ENCODE measurements around the gene KDM6A. TPM values are rescaled to one million over a fixed set of nuclear protein-coding genes. Genes with fewer than 3 reads are reported as not detected.

Gene KDM6A
- total and polyA plus RNA-seq, 2 donors (not counting 3 experiments of a cell fraction or from before 2014, with no cell fraction given) = 9.0 to 20.6 TPM

GRCh38 chrX:45068569-45068968 is 195.6 kb downstream of the KDM6A start:
- no peak overlapping the region for H3K9ac ChIP-seq (replicated peaks; ENCODE audit: extremely low read depth, insufficient read depth, low read length)
- no peaks in the 10 kb centered on the region for H3K9me1 ChIP-seq (replicated peaks; ENCODE audit: control insufficient read depth, extremely low read depth, insufficient read depth, low read length)
- ChIA-PET CTCF (interaction anchor here (1.2 to 2.5 kb wide), 2 partner anchors 193 to 1110 kb away, joined by 4 to 16 read pairs; no protein-coding TSS in a partner anchor), POLR2A (no interaction called here)
- no peak for FAIRE-seq
- BruUV-seq (replicated peaks) = no TSS peak
- intact Hi-C loops (cut with micrococcal nuclease) = no loop called here
- H2AFZ ChIP-seq (ENCODE audit: low read depth, low read length) = no peak overlapping the region
- H3K4me2 ChIP-seq (ENCODE audit: insufficient read depth, low read length) = no peak overlapping the region
- TF ChIP-seq JUN (IDR thresholded peaks at IDR 0.05; ENCODE audit: borderline replicate concordance, insufficient read depth, insufficient read length, low read depth) (no peak), FOS (IDR thresholded peaks at IDR 0.05; ENCODE audit: borderline replicate concordance, insufficient read depth, low read length) (no peak), CTCF (IDR thresholded peaks at IDR 0.05; ENCODE audit: extremely low read depth in 1 of 2, insufficient read depth in 1 of 2, low read depth in 1 of 2, low read length in 2 of 2) (no peak), MAX (IDR thresholded peaks at IDR 0.05; ENCODE audit: insufficient read depth, insufficient read length) (no peak), POLR2A (IDR thresholded peaks at IDR 0.05; ENCODE audit: low read depth, low read length) (no peak), GATA2 (IDR thresholded peaks at IDR 0.05; ENCODE audit: insufficient read depth, insufficient read length, low read depth, low read length) (no peak), MYC (IDR thresholded peaks at IDR 0.05; ENCODE audit: low read depth, low read length) (no peak)
- no peak overlapping the region for H3K4me3 ChIP-seq (replicated peaks in 1 of 3; ENCODE audit: insufficient read depth in 1 of 3, low read depth in 1 of 3, low read length in 3 of 3)
- no peaks in the 10 kb centered on the region for H3K27me3 ChIP-seq (ENCODE audit: control insufficient read depth in 2 of 2, insufficient read depth in 2 of 2, low read length in 2 of 2)
- no peak overlapping the region for H3K27ac ChIP-seq (ENCODE audit: insufficient read depth, low read depth, low read length)
- H3K9me3 ChIP-seq (replicated peaks; ENCODE audit: control insufficient read depth, insufficient read depth, low read length) = no peaks in the 10 kb centered on the region
- H4K20me1 ChIP-seq (replicated peaks; ENCODE audit: control insufficient read depth, extremely low read depth, insufficient read depth, low read length) = no peaks in the 10 kb centered on the region
- H3K79me2 ChIP-seq (ENCODE audit: control insufficient read depth, insufficient read depth, low read length) = peaks cover 3% of the 10 kb centered on the region
- DNase-seq (ENCODE audit: low read depth, low spot score) = no peak
- peaks cover 0 to 5% of the 10 kb centered on the region in 2 experiments for H3K36me3 ChIP-seq (ENCODE audit: control insufficient read depth in 2 of 2, extremely low read depth in 1 of 2, insufficient read depth in 2 of 2, low read length in 2 of 2)
- dilution Hi-C loops (cut with MboI; ENCODE audit: extremely low pct_ligation_motif_present, low sequenced_read_pairs) = no loop called here
- H3K4me1 ChIP-seq (ENCODE audit: control insufficient read depth, extremely low read depth, insufficient read depth, low read length) = peaks cover 4% of the 10 kb centered on the region
